A673 (cell line): Measurements from ENCODE around the gene SPRTN.

Experiments
- EZH2 ChIP-seq: fragments of 200-600 bp; sonication (generic); IDR thresholded peaks from 2 replicates; pipeline ENCODE4 v1.6.1; 2017; ENCODE audit warnings: borderline replicate concordance, low read depth, mild to moderate bottlenecking, mixed read lengths, antibody characterized with exemption, low read length; ENCODE audit not compliant: poor library complexity, severe bottlenecking
- TF ChIP-seq, protein P1 (sequence below): fragments of 300-800, 200-600 bp; sonication (generic); conservative IDR thresholded peaks from 2 replicates; pipeline ENCODE4 v1.5.1; 2017; ENCODE audit warnings: low read depth, mild to moderate bottlenecking, antibody characterized with exemption, low read length, moderate library complexity, mixed read lengths

DNA sequence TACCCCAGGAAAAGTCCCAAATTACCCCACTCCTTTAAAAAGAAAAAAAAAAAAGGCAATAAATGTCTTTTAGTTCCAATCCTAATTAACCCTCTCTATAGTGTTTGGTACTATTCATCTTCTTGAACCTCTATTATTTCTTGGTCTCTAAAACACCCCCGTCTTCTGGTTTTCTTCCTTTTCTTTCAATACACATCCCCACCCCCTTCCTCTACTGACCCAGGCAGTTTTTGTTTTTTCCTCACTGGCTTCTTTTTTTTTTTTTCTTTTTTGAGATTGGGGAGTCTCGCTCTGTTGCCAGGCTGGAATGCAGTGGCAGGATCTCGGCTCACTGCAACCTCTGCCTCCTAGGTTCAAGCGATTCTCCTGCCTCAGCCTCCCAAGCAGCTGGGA lies 57.9 kb downstream of the SPRTN start:
- TF ChIP-seq, protein P1, sequence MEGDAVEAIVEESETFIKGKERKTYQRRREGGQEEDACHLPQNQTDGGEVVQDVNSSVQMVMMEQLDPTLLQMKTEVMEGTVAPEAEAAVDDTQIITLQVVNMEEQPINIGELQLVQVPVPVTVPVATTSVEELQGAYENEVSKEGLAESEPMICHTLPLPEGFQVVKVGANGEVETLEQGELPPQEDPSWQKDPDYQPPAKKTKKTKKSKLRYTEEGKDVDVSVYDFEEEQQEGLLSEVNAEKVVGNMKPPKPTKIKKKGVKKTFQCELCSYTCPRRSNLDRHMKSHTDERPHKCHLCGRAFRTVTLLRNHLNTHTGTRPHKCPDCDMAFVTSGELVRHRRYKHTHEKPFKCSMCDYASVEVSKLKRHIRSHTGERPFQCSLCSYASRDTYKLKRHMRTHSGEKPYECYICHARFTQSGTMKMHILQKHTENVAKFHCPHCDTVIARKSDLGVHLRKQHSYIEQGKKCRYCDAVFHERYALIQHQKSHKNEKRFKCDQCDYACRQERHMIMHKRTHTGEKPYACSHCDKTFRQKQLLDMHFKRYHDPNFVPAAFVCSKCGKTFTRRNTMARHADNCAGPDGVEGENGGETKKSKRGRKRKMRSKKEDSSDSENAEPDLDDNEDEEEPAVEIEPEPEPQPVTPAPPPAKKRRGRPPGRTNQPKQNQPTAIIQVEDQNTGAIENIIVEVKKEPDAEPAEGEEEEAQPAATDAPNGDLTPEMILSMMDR = no peak
- TF ChIP-seq EZH2 = no peak
